ENCODE data around the gene SECTM1. TPM values are rescaled to one million over a fixed set of nuclear protein-coding genes. Genes with fewer than 3 reads are reported as not detected.
"Not testable (repeated sequence)": the region's sequence is repeated elsewhere in the genome, so short reads cannot be mapped to it uniquely, and the experiment has no call there.

Gene SECTM1
- total and polyA plus RNA-seq, 2 experiments from 2014 or later: 9.7 to 15.0 TPM

GRCh38 chr17:82380860-82381702 lies 47.5 kb upstream of the SECTM1 start:
- Histone ChIP-seq H3K4me1 (ENCODE audit: insufficient read depth) (peaks cover 6% of the 10 kb centered on the region), H4K20me1 (ENCODE audit: insufficient read depth, poor library complexity, severe bottlenecking) (no peaks in the 10 kb centered on the region), H3K4me3 (no peak overlapping the region), H3K27me3 (no peaks in the 10 kb centered on the region), H3K27ac (no peak overlapping the region), H3K9me3 (ENCODE audit: low read depth) (no peaks in the 10 kb centered on the region), H2AFZ (no peak overlapping the region), H3K36me3 (replicated peaks; ENCODE audit: insufficient read depth, low read depth) (no peaks in the 10 kb centered on the region), H3K4me2 (no peak overlapping the region), H3K9me2 (replicated peaks; ENCODE audit: insufficient read depth) (no peaks in the 10 kb centered on the region), H3K79me2 (no peaks in the 10 kb centered on the region)
- no peak for DNase-seq (ENCODE audit: low spot score)
- WGBS (ENCODE audit: low lambda C conversion rate, missing lambda C conversion rate): 74% methylated on average over 22 of the region's 23 CpGs
- TF ChIP-seq, protein P1, sequence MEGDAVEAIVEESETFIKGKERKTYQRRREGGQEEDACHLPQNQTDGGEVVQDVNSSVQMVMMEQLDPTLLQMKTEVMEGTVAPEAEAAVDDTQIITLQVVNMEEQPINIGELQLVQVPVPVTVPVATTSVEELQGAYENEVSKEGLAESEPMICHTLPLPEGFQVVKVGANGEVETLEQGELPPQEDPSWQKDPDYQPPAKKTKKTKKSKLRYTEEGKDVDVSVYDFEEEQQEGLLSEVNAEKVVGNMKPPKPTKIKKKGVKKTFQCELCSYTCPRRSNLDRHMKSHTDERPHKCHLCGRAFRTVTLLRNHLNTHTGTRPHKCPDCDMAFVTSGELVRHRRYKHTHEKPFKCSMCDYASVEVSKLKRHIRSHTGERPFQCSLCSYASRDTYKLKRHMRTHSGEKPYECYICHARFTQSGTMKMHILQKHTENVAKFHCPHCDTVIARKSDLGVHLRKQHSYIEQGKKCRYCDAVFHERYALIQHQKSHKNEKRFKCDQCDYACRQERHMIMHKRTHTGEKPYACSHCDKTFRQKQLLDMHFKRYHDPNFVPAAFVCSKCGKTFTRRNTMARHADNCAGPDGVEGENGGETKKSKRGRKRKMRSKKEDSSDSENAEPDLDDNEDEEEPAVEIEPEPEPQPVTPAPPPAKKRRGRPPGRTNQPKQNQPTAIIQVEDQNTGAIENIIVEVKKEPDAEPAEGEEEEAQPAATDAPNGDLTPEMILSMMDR (IDR thresholded peaks at IDR 0.05; ENCODE audit: poor library complexity): no peak
- TF ChIP-seq EZH2 (IDR thresholded peaks at IDR 0.05; ENCODE audit: borderline replicate concordance) (no peak), EZH2phosphoT487 (IDR thresholded peaks at IDR 0.05; ENCODE audit: low read depth, severe bottlenecking, unreplicated experiment) (no peak)

GRCh38 chr17:82378741-82379021 lies 45.1 kb upstream of the SECTM1 start:
- no peaks in the 10 kb centered on the region for H3K9me2 ChIP-seq (replicated peaks; ENCODE audit: insufficient read depth)
- H3K4me2 ChIP-seq: no peak overlapping the region
- no peaks in the 10 kb centered on the region for H3K36me3 ChIP-seq (replicated peaks; ENCODE audit: insufficient read depth, low read depth)
- no peak overlapping the region for H2AFZ ChIP-seq
- no peaks in the 10 kb centered on the region for H3K27me3 ChIP-seq
- WGBS (ENCODE audit: low lambda C conversion rate, missing lambda C conversion rate): 85% methylated on average over 10 of the region's 10 CpGs
- no peak for TF ChIP-seq EZH2phosphoT487 (IDR thresholded peaks at IDR 0.05; ENCODE audit: low read depth, severe bottlenecking, unreplicated experiment)
- no peak for TF ChIP-seq EZH2 (IDR thresholded peaks at IDR 0.05; ENCODE audit: borderline replicate concordance)
- TF ChIP-seq, protein P1 (IDR thresholded peaks at IDR 0.05; ENCODE audit: poor library complexity): no peak
- no peak overlapping the region for H3K27ac ChIP-seq
- no peaks in the 10 kb centered on the region for H3K79me2 ChIP-seq
- H3K9me3 ChIP-seq (ENCODE audit: low read depth): no peaks in the 10 kb centered on the region
- DNase-seq (ENCODE audit: low spot score): no peak
- H3K4me1 ChIP-seq (ENCODE audit: insufficient read depth): no peaks in the 10 kb centered on the region
- H4K20me1 ChIP-seq (ENCODE audit: insufficient read depth, poor library complexity, severe bottlenecking): no peaks in the 10 kb centered on the region
- H3K4me3 ChIP-seq: no peak overlapping the region

GRCh38 chr17:82377924-82378740 lies 44.6 kb upstream of the SECTM1 start:
- no peaks in the 10 kb centered on the region for H3K79me2 ChIP-seq
- no peak for TF ChIP-seq EZH2phosphoT487 (IDR thresholded peaks at IDR 0.05; ENCODE audit: low read depth, severe bottlenecking, unreplicated experiment)
- TF ChIP-seq, protein P1 (IDR thresholded peaks at IDR 0.05; ENCODE audit: poor library complexity): no peak
- TF ChIP-seq EZH2 (IDR thresholded peaks at IDR 0.05; ENCODE audit: borderline replicate concordance): no peak
- peaks cover 5% of the 10 kb centered on the region for H3K27me3 ChIP-seq

GRCh38 chr17:82377294-82377693 lies 43.7 kb upstream of the SECTM1 start:
- H2AFZ ChIP-seq; H3K36me3 ChIP-seq (replicated peaks; ENCODE audit: insufficient read depth, low read depth); H3K4me2 ChIP-seq; H4K20me1 ChIP-seq (ENCODE audit: insufficient read depth, poor library complexity, severe bottlenecking); DNase-seq (ENCODE audit: low spot score); H3K4me3 ChIP-seq; H3K27ac ChIP-seq; H3K9me3 ChIP-seq (ENCODE audit: low read depth); H3K9me2 ChIP-seq (replicated peaks; ENCODE audit: insufficient read depth); H3K4me1 ChIP-seq (ENCODE audit: insufficient read depth); H3K79me2 ChIP-seq: not testable (repeated sequence)
- H3K27me3 ChIP-seq: peaks cover 13% of the 10 kb centered on the region
- 60% methylated on average over 4 of the region's 5 CpGs for WGBS (ENCODE audit: low lambda C conversion rate, missing lambda C conversion rate)

More at GRCh38 chr17:82377924-82378740, 44.6 kb upstream of the SECTM1 start:
- H3K9me2 ChIP-seq (replicated peaks; ENCODE audit: insufficient read depth): no peaks in the 10 kb centered on the region
- H2AFZ ChIP-seq: no peak overlapping the region
- no peaks in the 10 kb centered on the region for H3K36me3 ChIP-seq (replicated peaks; ENCODE audit: insufficient read depth, low read depth)
- H3K27ac ChIP-seq: no peak overlapping the region
- WGBS (ENCODE audit: low lambda C conversion rate, missing lambda C conversion rate): 93% methylated on average over 21 of the region's 31 CpGs
- H3K4me2 ChIP-seq: no peak overlapping the region
- H4K20me1 ChIP-seq (ENCODE audit: insufficient read depth, poor library complexity, severe bottlenecking): no peaks in the 10 kb centered on the region
- DNase-seq (ENCODE audit: low spot score): no peak
- no peak overlapping the region for H3K4me3 ChIP-seq
- no peaks in the 10 kb centered on the region for H3K9me3 ChIP-seq (ENCODE audit: low read depth)
- H3K4me1 ChIP-seq (ENCODE audit: insufficient read depth): no peaks in the 10 kb centered on the region

All from hepatocyte (in vitro differentiated cells).